CD14-positive monocyte (primary cell): ENCODE data around the gene TMEM144. TPM values are rescaled to one million over a fixed set of nuclear protein-coding genes. Genes with fewer than 3 reads are reported as not detected.
A peak's percentile ranks its signal among the peaks of the same experiment; 100 is the strongest.

Experiments used
- DNase-seq, 3 donors: peaks; one replicate each; pipeline ENCODE4 v3.0.0-alpha.2; 2011 to 2022
- H2AFZ ChIP-seq: 2 replicates; pipeline ENCODE4 v1.6.0; 2012; ENCODE audit warnings: mild to moderate bottlenecking, low read depth, low read length, inconsistent platforms; ENCODE audit not compliant: insufficient read depth, poor library complexity, severe bottlenecking
- H3K27ac ChIP-seq, 2 donors: 1 replicate in 1 of 2; 2 replicates in 1 of 2; pipeline ENCODE4 v1.5.1; 2012 to 2013; ENCODE audit warnings: low read length in 2 of 2, control low read depth in 1 of 2, inconsistent platforms in 1 of 2, low read depth in 1 of 2, mild to moderate bottlenecking in 1 of 2
- H3K27me3 ChIP-seq, 2 donors: one replicate each; pipeline versions ENCODE4 v1.6.0 to v1.6.1; 2011 to 2013; ENCODE audit warnings: low read length in 2 of 2; ENCODE audit not compliant: control insufficient read depth in 2 of 2, insufficient read depth in 2 of 2
- H3K36me3 ChIP-seq, 2 donors: replicated peaks in 1 of 2; 1 replicate in 1 of 2; 2 replicates in 1 of 2; pipeline versions ENCODE4 v1.5.1 to v1.6.1; 2012 to 2013; ENCODE audit warnings: low read length in 2 of 2, control low read depth in 1 of 2, inconsistent platforms in 1 of 2, mild to moderate bottlenecking in 1 of 2; ENCODE audit not compliant: insufficient read depth in 2 of 2, control insufficient read depth in 1 of 2
- H3K4me1 ChIP-seq, 2 donors: 1 replicate in 1 of 2; 2 replicates in 1 of 2; pipeline versions ENCODE4 v1.5.1 to v1.6.1; 2012 to 2013; ENCODE audit warnings: low read length in 2 of 2, control low read depth in 1 of 2, inconsistent platforms in 1 of 2, mild to moderate bottlenecking in 1 of 2, moderate library complexity in 1 of 2; ENCODE audit not compliant: insufficient read depth in 2 of 2, control insufficient read depth in 1 of 2
- H3K4me2 ChIP-seq: replicated peaks from 2 replicates; pipeline ENCODE3; 2012; ENCODE audit warnings: low read length, moderate library complexity, mild to moderate bottlenecking; ENCODE audit not compliant: poor library complexity, severe bottlenecking; ENCODE audit errors: extremely low read depth
- H3K4me3 ChIP-seq, 3 experiments: fragments of 200-600 bp in 1 of 3; sonication (generic) in 1 of 3; replicated peaks in 1 of 3; 1 replicate in 2 of 3; 2 replicates in 1 of 3; pipeline ENCODE4 v1.5.1; 2011 to 2013; ENCODE audit warnings: low read length in 3 of 3, mild to moderate bottlenecking in 3 of 3, control low read depth in 2 of 3, low read depth in 2 of 3, inconsistent platforms in 1 of 3, moderate library complexity in 1 of 3
- H3K79me2 ChIP-seq: 2 replicates; pipeline ENCODE4 v1.6.0; 2012; ENCODE audit warnings: mild to moderate bottlenecking, control low read depth, inconsistent platforms, low read length, moderate library complexity; ENCODE audit not compliant: insufficient read depth
- H3K9ac ChIP-seq: 2 replicates; pipeline ENCODE4 v1.6.0; 2017; ENCODE audit warnings: low read length, mild to moderate bottlenecking; ENCODE audit not compliant: insufficient read depth, poor library complexity, severe bottlenecking
- H3K9me3 ChIP-seq, 2 donors: replicated peaks in 1 of 2; 1 replicate in 1 of 2; 2 replicates in 1 of 2; pipeline versions ENCODE4 v1.5.1 to v1.6.1; 2012 to 2013; ENCODE audit warnings: low read length in 2 of 2, control low read depth in 1 of 2; ENCODE audit not compliant: control insufficient read depth in 1 of 2, insufficient read depth in 1 of 2
- H4K20me1 ChIP-seq: 2 replicates; pipeline ENCODE4 v1.6.0; 2012; ENCODE audit warnings: mild to moderate bottlenecking, low read length, control low read depth, moderate library complexity; ENCODE audit not compliant: insufficient read depth
- H3K27ac Mint-ChIP-seq, 7 donors: one replicate each; pipeline ENCODE4 v1.8.0; 2020; ENCODE audit warnings: mild to moderate bottlenecking in 7 of 7, mixed read lengths in 7 of 7, moderate library complexity in 6 of 7, inconsistent platforms in 2 of 7
- H3K27me3 Mint-ChIP-seq, 3 donors: one replicate each; pipeline ENCODE4 v1.8.0; 2021 to 2022; ENCODE audit warnings: low read depth in 3 of 3, mild to moderate bottlenecking in 3 of 3, mixed read lengths in 3 of 3, moderate library complexity in 3 of 3, inconsistent platforms in 1 of 3
- H3K36me3 Mint-ChIP-seq, 2 donors: one replicate each; pipeline ENCODE4 v1.8.0; 2020; ENCODE audit warnings: mixed read lengths in 2 of 2, inconsistent platforms in 1 of 2, mild to moderate bottlenecking in 1 of 2
- H3K4me1 Mint-ChIP-seq: one replicate; pipeline ENCODE4 v1.8.0; 2020; ENCODE audit warnings: mild to moderate bottlenecking, mixed read lengths
- H3K4me3 Mint-ChIP-seq, 2 donors: one replicate each; pipeline ENCODE4 v1.8.0; 2020; ENCODE audit warnings: mild to moderate bottlenecking in 2 of 2, mixed read lengths in 2 of 2, moderate library complexity in 1 of 2
- H3K9me3 Mint-ChIP-seq, 7 donors: one replicate each; pipeline ENCODE4 v1.8.0; 2020 to 2022; ENCODE audit warnings: mixed read lengths in 7 of 7, mild to moderate bottlenecking in 6 of 7, moderate library complexity in 6 of 7, inconsistent platforms in 2 of 7
- WGBS: methylation state at CpG from one replicate; pipeline ENCODE4 v1.1.5; 2013; ENCODE audit warnings: missing lambda C conversion rate; ENCODE audit not compliant: insufficient coverage; 5-methylcytosine and 5-hydroxymethylcytosine counted together
- intact Hi-C, 2 donors: fragments of 100-400 bp; cut with micrococcal nuclease; formaldehyde crosslinking; loops; one replicate each; pipeline versions ENCODE4 v1.15.0 to v1.15.1; 2023
- polyA plus RNA-seq, 3 donors: library from polyadenylated mRNA; depleted of rRNA in 1 of 3; unstranded in 2 of 3; stranded (reverse) in 1 of 3; fragments of 300-500 nt in 2 of 3; fragments of >200 nt in 1 of 3; fragmentation: Illumina TruSeq in 2 of 3; gene quantifications; 1 replicate in 2 of 3; 2 replicates in 1 of 3; pipeline ENCODE4 v1.2.3, GENCODE V29; 2012 to 2021
- TF ChIP-seq, protein P1 (sequence below): fragments of 200-600 bp; IDR thresholded peaks from one replicate; pipeline ENCODE4 v1.8.0; 2022; ENCODE audit warnings: antibody characterized with exemption, mild to moderate bottlenecking

TMEM144 gene
- polyA plus RNA-seq, 3 donors, result 1.0 to 27.9 (median 1.5) TPM

DNA sequence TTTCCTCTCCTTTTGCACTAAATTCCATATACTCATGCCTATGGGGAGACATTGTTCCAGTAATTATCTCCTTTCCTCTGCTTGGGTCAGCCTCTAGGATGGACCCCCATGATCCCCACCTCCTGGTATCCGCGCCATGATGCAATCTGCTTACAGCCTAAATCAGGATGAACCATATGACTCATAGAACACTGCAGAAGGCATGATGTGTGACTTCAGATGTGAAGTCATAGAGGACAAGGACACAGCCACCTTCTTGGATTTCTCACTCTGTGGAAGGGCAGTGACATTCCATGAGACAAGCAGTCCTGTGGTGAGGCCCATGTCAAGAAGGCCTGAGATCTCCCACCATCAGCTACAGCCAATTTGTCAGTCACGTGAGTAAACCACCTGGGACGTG, 9.0 kb upstream of the TMEM144 start:
- Mint-ChIP-seq H3K27me3 (peaks cover 0 to 2% (median 2%) of the 10 kb centered on the region in 3 donors), H3K9me3 (peaks cover 0 to 6% (median 0%) of the 10 kb centered on the region in 7 donors), H3K36me3 (peaks cover 58 to 71% of the 10 kb centered on the region in 2 donors), H3K27ac (peak overlapping the region in 4 of 7 donors; percentile 13 to 89 (median 78)), H3K4me1 (peaks cover 19% of the 10 kb centered on the region), H3K4me3 (no peak overlapping the region)
- H3K4me3 ChIP-seq, result no peak overlapping the region
- peak; percentile 4 to 62 (median 11) for DNase-seq
- H4K20me1 ChIP-seq, result no peaks in the 10 kb centered on the region
- peaks cover 15 to 77% of the 10 kb centered on the region in 2 donors for H3K36me3 ChIP-seq
- H3K9ac ChIP-seq, result no peak overlapping the region
- 83% methylated on average over 4 of the region's 4 CpGs for WGBS
- H3K9me3 ChIP-seq, result no peaks in the 10 kb centered on the region
- H2AFZ ChIP-seq, result no peak overlapping the region
- intact Hi-C loops, result no loop called here
- H3K79me2 ChIP-seq, result no peaks in the 10 kb centered on the region
- no peaks in the 10 kb centered on the region for H3K27me3 ChIP-seq
- no peak overlapping the region for H3K4me2 ChIP-seq
- peaks cover 15 to 22% of the 10 kb centered on the region in 2 donors for H3K4me1 ChIP-seq
- TF ChIP-seq, protein P1, sequence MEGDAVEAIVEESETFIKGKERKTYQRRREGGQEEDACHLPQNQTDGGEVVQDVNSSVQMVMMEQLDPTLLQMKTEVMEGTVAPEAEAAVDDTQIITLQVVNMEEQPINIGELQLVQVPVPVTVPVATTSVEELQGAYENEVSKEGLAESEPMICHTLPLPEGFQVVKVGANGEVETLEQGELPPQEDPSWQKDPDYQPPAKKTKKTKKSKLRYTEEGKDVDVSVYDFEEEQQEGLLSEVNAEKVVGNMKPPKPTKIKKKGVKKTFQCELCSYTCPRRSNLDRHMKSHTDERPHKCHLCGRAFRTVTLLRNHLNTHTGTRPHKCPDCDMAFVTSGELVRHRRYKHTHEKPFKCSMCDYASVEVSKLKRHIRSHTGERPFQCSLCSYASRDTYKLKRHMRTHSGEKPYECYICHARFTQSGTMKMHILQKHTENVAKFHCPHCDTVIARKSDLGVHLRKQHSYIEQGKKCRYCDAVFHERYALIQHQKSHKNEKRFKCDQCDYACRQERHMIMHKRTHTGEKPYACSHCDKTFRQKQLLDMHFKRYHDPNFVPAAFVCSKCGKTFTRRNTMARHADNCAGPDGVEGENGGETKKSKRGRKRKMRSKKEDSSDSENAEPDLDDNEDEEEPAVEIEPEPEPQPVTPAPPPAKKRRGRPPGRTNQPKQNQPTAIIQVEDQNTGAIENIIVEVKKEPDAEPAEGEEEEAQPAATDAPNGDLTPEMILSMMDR, result no peak
- H3K27ac ChIP-seq, result peak overlapping the region in 1 of 2 donors; percentile 80

DNA sequence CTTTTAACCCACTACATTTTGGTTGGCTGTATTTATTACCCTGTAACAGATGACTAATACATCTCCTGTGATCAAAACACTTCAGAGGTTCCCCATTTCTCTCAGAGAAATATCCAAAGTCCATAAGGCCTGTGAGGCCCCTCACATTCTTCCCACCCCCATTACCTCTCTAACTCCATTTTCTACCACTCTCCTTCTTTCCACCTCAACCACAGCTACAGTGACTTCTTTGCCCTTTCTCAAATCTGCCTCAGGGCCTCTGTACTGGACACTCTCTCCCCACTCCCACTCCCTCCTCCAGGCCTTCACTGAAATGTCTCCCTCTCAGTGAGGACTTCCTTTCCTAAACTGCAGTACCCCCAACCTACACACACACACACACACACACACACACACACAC, 8.4 kb upstream of the TMEM144 start:
- Histone ChIP-seq H3K79me2 (no peaks in the 10 kb centered on the region), H3K9me3 (no peaks in the 10 kb centered on the region), H3K36me3 (peaks cover 15 to 71% of the 10 kb centered on the region in 2 donors), H3K4me3 (no peak overlapping the region), H3K4me2 (no peak overlapping the region), H3K9ac (no peak overlapping the region), H3K4me1 (peaks cover 15 to 22% of the 10 kb centered on the region in 2 donors), H3K27ac (peak overlapping the region in 1 of 2 donors; percentile 80), H3K27me3 (no peaks in the 10 kb centered on the region), H4K20me1 (no peaks in the 10 kb centered on the region), H2AFZ (no peak overlapping the region)
- intact Hi-C loops, result no loop called here
- H3K27ac Mint-ChIP-seq, result peak overlapping the region; percentile 69 to 91 (median 82)
- peaks cover 19% of the 10 kb centered on the region for H3K4me1 Mint-ChIP-seq
- TF ChIP-seq, protein P1, result no peak
- DNase-seq, result peak; percentile 10 to 47 (median 46)
- no peak overlapping the region for H3K4me3 Mint-ChIP-seq
- H3K9me3 Mint-ChIP-seq, result peaks cover 0 to 6% (median 0%) of the 10 kb centered on the region in 7 donors
- peaks cover 60 to 73% of the 10 kb centered on the region in 2 donors for H3K36me3 Mint-ChIP-seq
- H3K27me3 Mint-ChIP-seq, result peaks cover 1 to 2% (median 2%) of the 10 kb centered on the region in 3 donors
